GM21529 (cell line): ENCODE data around the gene CSTB.

Experiments used
- ATAC-seq: cut with Tn5 transposase; IDR thresholded peaks from one replicate; pipeline ENCODE4 v1.9.1; 2021; ENCODE audit not compliant: unreplicated experiment

CSTB gene

DNA sequence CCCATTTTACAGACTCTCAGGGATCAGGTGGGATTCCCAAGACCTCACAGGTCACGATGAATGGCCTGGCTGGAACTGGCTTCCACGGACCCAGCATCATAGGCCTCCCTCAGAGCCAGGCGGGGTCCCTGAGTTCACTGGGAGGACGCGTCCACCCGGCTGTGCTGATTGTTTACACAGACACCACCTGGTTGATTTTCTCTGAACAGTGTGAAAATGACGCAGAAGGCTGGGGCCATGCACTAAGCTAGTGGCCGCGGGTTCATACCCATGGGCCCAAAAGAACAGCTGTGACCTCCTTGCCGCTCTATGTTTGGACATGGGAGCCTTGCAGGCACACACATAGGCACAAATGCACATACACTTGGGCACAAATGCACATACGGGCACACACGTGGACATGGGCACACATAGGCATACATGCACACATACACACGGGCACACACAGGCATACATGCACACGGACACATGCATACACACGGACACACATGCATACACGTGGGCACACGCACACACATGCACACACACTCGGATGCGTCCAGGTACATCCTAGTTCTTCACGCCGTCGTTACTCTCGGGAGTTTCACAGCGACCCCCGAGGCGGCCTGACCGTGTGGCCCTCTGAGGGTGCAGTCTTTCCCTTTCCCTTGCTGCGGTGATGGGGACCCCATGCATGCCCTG, 23.2 kb downstream of the CSTB start:
- ATAC-seq = no peak

GRCh38 chr21:43751955-43752591, 24.0 kb downstream of the CSTB start:
- ATAC-seq = no peak

GRCh38 chr21:43750339-43751033, 25.6 kb downstream of the CSTB start:
- no peak for ATAC-seq

DNA sequence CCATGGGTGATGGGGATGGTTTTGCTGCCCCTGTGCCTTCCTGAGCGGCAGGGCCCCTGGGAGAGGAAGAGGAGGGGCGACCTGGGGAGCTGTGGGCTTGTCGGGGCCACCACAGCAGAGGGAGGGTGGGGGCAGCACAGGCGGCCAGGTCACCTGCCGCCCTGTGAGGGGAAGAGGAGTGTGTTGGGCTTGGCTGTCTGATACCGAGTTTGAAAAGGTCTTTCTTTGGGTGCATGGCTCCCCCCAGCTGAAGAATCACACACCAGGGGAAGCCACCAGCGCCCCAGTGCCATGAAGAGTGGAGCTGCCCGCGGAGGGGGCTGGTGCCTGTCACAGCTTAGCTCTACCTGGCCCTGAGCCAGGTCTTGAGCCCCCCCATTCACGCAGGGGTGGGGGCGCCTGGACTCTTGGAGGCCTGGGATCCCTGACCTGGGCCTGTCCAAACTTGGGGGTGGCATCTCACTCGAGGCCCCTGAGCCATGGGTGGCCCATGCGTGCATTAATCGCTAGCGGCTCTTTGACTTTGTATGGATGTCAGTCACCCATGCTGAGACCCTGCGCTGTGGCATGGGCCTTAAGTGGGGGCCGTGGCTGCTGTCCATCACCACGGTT, 26.4 kb downstream of the CSTB start:
- no peak for ATAC-seq

- no peak for ATAC-seq
Measured at GRCh38 chr21:43748622-43749021, 27.5 kb downstream of the CSTB start.

GRCh38 chr21:43745772-43746517, 30.2 kb downstream of the CSTB start:
- no peak for ATAC-seq

- no peak for ATAC-seq
Measured at GRCh38 chr21:43744725-43745124, 31.4 kb downstream of the CSTB start.

DNA sequence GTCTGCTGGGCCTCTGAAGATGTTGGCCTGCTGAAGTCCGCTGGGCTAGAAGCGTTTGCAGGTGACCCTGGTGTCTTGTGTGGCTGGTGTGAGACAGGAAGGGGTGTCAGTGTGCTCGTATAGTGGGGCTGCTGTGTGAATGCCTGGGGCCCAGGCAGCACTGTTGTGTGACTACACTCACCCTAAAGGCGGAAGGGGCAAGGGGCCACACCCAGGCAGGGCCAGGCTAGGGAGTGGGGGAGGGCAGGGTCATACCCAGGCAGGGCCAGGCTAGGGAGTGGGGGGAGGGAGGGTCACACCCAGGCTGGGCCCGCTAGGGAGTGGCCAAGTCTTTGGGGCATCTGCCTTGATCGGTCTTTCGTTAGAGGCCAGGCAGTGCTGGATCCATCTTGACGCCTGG, 32.2 kb downstream of the CSTB start:
- ATAC-seq = no peak

GRCh38 chr21:43741423-43742096, 34.5 kb downstream of the CSTB start:
- ATAC-seq = no peak

DNA sequence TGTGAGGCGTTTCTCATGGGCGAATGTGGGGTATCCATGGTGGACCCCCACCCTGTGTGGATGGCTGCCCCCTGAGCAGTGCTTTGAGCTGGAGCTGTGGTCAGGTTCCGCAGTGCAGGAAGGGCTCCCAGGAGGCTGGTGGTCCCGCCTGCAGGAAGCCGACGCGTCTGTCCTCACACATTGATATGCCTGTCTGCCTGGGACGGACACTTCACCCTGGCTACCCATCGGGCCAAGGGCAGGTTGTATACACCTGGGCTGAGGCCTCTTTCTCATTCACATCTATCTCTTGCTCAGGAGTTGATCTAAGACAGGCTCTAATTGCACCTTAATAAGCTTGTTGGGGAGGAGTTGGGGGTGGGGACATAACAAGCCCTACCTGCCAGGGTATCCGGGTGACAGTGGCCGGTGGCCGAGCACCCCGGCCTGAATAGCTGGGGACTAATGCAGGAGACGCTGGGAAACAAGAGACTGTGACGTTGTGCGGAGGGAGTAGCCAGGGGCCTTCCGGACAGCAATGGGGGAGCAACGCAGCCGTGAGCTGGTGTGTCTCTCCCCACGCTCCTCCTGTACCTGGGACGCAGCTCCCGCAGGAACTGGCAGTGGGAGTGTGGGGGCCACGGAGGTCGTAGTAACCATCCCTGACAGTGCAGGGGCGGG, 35.5 kb downstream of the CSTB start:
- ATAC-seq = no peak

- no peak for ATAC-seq
Measured at GRCh38 chr21:43739621-43740435, 36.3 kb downstream of the CSTB start.

DNA sequence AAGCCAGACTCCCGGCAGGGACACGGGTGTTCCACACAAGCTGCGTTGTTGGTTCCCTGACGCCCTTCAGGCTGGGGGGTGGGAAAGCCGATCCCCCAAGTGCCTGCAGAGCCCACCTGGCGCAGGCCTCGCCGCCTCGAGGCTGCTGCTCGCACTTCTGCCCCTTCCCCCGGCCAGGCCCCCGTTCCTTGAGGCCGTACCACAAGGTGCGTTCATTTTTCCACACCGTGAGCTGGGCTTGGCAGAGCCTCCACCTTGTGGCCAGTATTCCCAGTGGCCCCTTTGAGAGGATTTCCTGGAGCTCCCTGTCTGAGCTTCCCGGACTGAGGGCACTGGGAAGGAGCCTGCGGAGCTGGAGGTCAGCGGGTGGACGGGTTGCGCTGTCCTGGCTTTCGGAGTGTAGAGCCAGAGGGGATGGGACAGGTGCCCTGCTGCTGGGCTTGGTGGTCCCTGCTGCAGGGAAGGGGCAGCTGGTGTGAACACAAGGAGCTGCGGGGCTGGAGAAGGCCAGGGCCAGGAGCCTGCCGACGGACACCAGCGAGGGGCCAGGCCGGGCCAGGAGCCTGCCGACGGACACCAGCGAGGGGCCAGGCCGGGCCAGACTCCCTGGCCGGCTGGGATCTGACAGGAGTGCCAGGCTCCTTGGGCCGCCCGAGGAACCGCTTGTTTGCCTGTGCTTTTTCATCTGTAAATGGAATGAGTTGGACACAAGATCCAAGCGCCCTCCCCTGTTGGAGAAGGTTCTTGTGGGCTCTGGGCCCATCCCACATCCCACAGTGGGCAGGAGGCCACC, 38.8 kb downstream of the CSTB start:
- ATAC-seq = no peak

DNA sequence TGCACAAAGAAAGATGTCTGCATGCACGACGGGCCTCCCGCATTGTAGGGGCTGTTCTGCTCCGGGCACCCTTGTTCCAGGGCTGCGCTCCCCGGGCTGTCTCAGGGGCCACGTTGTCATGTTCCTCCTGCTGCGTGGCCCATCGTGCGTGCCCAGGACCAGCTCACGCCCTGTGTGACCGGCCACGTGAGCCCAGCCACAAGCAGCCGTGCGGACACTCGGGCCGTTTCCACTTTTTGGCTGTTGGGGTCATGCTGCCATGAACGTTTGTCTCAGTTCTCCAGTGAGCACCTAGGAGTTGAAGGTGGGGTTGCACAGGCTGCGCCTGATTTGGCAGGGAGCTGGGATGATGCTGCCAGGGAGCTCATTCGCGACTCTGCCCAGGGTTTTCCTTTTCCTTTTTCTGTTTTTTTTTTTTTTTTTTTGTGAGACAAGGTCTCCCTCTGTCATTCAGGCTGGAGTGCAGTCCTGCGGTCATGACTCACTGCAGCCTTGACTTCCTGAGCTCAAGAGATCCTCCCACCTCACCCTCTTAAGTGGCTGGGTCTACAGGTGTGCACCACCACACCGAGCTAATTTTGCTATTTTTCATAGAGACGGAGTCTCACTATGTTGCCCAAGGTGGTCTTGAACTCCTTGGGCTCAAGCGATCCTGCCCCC, 39.8 kb downstream of the CSTB start:
- no peak for ATAC-seq

GRCh38 chr21:43735236-43736091, 40.6 kb downstream of the CSTB start:
- ATAC-seq = no peak

GRCh38 chr21:43734928-43735229, 41.2 kb downstream of the CSTB start:
- ATAC-seq = no peak

- no peak for ATAC-seq
Measured at GRCh38 chr21:43734131-43734927, 41.8 kb downstream of the CSTB start.
